Erythroblast (primary cell): Measurements from ENCODE around the gene MICAL3.

Experiments used
- DNase-seq, 2 experiments: peaks; one replicate each; lab custom pipeline; 2025; lab: John Stamatoyannopoulos, UW
- GATA1 ChIP-seq: IDR thresholded peaks from 2 replicates; pipeline ENCODE4 v1.6.1; 2011; ENCODE audit warnings: low read depth, mild to moderate bottlenecking, control low read depth, low read length, moderate library complexity
- POLR2A ChIP-seq: IDR thresholded peaks from 2 replicates; pipeline ENCODE4 v1.6.1; 2011; ENCODE audit warnings: mild to moderate bottlenecking, low read length

Gene MICAL3

DNA sequence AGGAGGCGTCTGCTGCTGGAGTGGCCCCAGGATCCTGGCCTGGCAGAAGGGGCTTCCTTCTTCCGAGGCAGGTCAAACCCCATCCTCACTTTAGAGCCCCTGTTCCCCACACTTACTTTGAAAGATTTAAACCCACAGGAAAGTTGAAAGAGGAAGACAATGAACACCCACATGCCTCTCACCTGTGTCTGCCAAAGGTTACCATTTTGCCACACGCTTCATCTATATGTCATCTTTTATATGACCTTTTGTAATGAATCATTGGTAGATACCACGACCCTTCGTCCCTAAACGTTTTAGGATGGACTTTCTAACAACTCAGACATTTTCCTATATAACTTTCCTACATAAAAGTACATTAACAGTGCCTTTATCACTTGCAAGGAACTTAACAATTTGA, 210.3 kb downstream of the MICAL3 start:
- DNase-seq = no peak
- no peak for TF ChIP-seq GATA1
- TF ChIP-seq POLR2A = no peak

DNA sequence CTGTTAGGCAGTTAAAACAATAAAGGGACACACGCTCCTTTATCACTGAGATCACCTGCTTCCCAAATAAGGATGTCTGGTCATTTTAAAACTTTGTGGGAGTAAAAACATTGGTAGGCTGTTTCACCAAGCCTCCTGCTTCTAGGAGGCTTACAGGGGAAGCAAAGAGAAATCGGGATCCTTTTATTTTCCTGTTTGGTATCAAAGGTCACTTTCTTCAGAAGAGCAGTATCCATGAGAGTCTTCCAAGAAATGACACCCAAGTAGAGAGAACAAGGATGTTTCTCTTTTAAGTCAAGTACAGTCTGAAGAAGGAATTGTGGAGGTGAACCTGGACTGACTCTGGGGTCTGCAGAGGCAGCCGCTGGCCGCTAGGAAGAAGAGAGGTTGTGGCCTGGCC, 213.2 kb downstream of the MICAL3 start:
- no peak for DNase-seq
- TF ChIP-seq GATA1 (no peak), POLR2A (no peak)

DNA sequence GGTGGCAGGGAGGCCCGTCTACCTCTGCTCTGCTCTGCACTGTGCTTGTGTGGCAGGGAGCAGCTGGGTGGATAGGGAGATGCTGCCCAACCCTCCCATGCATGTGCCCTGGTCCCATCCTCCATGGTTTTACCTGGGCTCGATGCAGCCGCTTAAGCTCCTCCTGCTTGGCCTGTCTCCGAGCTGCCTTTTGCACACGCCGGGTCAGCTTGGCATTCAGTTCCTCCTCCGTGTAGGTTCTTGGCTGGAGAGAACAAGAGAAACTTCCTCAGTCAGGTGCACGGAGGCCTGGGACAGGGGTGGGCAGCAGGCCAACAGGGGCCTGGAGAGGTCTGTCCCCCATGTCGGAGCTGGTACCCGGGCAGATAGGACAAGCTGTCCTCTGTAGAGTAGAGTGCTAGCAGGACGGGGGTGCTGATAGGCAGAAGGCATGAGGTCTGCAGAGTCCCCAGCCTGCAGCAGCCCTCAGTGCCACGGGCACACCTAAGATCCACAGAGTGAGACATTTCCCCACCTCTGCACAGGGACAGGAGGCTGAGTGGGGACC, 213.7 kb downstream of the MICAL3 start:
- TF ChIP-seq GATA1 = no peak
- DNase-seq = no peak

DNA sequence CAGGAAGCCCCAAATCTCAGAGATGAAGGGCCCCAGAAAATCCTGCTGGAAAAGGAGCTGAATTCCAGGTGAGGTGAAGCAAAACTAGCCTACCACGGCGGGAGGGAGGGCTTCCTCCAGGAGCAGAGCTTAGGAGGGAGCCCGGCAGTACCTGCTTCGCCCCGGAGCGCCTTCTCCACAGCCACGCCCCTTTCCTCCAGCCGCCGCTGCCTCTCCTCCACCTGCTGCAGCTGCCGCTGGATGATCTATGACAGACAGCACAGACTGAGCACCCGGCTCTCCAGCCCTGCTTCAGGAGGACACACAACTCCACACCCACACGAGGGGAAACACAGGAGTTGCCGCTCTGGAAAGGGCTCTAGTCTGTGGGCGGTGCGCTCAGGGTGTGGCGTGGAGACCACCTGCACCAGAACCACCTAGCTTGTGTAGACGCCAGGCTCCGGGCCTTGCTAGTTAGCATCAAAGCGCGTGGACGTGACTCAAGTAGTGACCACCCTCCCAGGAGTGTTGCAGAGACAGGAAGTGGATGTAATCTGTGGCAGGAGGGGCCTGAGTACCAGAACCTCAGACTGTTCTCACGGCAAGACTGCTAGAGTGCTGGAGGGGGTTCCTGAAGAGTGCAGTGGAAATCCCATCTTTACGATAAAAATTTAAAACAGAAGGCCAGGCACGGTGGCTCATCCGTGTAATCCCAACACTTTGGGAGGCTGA, 215.5 kb downstream of the MICAL3 start:
- DNase-seq = no peak
- TF ChIP-seq POLR2A (no peak), GATA1 (no peak)

DNA sequence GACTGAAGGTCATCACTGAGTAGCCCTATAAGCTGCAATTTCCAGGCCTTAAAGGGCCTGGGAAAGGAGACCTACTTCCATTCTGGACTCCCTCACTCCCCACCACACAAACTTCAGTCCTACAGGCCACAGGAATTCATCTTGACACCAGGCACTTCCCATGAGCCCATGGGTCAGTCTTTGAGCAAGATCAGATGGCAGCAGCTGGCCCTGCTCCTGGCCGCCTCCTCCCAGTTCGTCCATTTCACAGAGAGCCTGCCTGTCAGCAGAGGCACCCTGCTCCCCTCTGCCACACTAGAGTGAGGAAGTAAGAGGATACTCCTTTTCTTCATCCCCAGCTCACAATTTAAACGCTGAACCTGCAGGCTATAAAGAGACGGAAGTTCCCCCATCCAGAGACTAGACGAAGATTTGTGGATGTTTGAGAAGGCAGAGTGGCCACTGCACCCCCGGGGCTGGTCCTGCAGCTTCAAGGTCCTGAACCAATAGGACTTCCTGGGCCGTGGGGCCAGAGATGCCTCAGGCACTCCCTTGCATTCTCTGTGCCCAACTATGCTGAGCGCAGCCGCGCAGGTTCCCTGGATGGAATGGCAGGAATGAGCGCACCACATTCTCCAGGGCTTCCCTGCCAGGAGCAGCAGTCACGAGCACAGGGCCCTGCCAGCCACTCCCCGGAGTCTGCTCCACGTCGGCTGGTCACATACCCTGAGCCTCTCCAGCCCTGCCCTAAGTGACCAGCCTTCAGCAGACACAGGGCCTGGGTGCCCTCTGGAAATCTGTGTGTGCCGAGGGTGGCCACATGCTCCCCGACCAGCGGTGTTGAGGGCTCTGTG, 216.6 kb downstream of the MICAL3 start:
- no peak for TF ChIP-seq POLR2A
- no peak for TF ChIP-seq GATA1
- DNase-seq = no peak

DNA sequence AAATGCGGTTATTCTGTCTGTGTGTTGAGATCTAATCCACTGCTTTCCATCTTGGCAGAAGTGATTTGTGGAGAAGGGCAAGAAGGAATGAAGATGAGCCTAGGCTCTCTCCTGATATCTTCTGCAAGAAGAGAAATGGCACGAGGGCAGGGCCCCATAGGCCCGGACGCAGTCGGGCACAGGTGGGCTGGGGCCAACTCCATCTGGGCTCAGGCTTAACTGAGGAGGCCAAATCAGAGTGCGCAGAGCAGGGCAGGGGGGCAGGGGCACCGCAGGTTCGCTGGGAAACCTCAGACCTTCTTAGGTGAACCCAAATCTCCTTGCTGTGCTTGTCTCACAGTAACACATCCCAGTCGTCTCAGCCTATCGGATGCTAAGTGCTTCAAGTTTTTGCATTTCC, 217.3 kb downstream of the MICAL3 start:
- no peak for DNase-seq
- TF ChIP-seq GATA1 (no peak), POLR2A (no peak)

DNA sequence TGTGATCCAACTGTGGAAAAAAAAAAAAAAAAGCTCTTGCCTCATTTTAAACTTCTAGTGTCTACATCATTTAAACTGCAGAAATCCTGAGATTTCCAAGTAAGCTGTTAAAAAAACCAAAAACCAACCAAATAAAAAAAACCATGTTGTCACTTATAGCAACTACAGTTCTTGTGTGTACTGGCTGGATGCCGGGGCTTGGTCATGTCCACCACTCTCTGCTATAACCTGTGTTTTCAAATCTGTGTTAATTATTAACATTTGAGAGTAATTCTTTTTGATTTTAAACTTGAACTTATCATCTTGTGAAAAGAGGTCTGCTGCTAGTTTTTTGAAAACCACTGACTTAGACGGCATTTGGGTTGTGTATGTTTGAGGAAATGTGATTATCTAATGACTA, 217.9 kb downstream of the MICAL3 start:
- no peak for TF ChIP-seq POLR2A
- no peak for TF ChIP-seq GATA1
- DNase-seq = no peak

DNA sequence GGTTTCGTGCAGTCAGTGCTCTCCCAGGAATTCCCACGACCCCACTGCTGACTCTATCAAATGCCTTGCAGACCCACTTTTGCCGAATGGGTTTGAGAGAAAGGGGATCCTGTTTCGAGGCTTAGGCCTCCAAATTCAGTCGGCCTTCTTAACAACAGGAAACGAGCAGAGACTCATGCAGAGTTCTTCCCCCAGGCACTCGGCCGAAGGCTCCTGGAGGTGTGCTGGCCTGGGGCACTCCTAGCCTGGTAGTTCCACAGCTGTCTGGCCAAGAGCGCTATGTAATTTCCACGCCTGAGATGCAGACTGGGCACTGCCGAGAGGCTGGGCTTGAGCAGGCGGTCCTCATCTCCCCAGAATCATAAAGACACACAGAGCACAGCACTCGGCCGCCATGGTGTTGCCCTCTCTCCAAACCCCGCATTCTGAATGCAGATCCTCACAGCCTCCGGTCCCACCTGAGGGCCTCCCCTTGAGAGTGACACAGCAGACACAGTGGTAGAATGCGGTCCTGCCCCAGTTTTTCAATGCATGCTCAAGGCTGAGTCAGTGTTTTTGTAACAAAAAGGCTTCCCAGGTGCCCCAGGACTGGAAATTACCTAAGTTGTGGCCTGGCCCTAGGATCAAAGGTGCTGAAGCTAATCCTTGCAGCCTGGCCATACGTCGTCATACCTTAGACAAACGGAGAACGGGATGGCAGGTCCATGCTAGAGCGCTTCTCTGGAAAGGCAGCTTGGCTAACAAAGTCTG, 219.9 kb downstream of the MICAL3 start:
- TF ChIP-seq GATA1 = no peak
- TF ChIP-seq POLR2A = no peak
- no peak for DNase-seq

DNA sequence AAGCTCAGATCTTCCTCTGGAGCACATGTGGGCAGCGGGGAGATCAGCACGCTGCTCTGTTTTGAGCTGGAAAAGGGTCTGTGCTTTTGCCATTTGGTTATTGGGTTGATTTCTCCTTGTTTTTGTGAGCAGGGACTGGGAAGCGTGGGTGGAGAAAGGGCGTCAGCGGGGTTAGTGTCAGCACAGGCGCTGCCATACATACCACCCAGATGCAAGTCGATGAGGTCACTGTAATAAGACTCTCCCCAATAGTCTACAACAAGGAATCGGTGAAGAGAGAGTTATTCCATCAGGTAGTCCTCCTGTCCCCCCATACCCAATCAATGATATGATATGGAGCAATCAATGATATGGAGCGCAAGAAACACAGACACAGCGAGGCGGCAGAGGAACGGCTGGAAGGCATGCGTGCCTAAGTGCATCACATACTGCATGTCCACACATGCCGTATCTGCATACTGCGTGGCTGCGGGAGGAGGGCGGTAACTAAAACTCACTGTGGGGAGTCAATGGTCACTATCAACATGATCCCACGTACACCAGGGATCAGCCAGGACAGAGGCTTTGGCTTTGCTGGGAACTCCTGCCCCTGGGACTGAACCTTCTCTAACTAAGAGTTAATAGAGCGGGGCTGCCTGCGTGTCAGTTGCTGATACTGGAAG, 220.6 kb downstream of the MICAL3 start:
- no peak for DNase-seq
- TF ChIP-seq POLR2A = no peak
- TF ChIP-seq GATA1 = no peak

DNA sequence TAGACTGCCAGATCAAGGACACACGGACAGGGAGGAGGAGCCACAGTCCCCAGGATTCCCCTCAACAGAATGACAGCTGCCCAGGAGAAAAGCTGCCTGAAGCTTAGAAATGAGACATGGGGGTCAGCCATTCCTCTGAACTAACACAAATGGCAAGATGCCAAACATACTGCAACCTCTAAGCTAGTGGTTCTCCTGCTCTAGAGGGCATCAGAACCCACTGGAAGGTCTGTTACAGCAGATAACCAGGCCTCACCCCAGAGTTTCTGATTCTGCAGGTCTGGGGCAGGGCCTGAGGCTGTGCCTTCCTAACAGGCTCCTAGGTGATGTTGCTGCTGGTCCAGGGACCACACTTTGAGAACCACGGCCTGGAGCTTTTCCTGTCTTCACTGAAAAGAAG, 221.5 kb downstream of the MICAL3 start:
- DNase-seq = peak; percentile 90 to 95
- TF ChIP-seq GATA1 (no peak), POLR2A (no peak)

DNA sequence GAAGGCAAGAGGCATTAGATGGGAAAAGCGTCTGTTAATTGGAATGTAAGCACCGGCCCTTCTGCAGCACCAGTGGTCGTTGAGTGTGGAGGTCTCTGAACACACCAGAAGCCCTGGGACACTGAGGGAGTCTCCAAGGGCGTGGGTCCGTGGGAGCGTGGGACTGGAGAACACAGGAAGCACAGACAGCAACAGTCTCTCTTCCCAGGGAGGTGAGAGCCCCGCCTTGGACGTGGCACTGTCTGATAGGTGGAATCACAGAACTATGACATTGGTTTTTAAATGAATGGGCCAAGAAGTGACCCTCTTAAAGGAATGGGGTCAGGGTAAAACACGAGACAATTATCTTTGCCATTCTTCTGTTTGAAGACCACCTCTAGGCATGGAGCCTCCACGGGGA, 221.9 kb downstream of the MICAL3 start:
- TF ChIP-seq POLR2A (no peak), GATA1 (no peak)
- no peak for DNase-seq

DNA sequence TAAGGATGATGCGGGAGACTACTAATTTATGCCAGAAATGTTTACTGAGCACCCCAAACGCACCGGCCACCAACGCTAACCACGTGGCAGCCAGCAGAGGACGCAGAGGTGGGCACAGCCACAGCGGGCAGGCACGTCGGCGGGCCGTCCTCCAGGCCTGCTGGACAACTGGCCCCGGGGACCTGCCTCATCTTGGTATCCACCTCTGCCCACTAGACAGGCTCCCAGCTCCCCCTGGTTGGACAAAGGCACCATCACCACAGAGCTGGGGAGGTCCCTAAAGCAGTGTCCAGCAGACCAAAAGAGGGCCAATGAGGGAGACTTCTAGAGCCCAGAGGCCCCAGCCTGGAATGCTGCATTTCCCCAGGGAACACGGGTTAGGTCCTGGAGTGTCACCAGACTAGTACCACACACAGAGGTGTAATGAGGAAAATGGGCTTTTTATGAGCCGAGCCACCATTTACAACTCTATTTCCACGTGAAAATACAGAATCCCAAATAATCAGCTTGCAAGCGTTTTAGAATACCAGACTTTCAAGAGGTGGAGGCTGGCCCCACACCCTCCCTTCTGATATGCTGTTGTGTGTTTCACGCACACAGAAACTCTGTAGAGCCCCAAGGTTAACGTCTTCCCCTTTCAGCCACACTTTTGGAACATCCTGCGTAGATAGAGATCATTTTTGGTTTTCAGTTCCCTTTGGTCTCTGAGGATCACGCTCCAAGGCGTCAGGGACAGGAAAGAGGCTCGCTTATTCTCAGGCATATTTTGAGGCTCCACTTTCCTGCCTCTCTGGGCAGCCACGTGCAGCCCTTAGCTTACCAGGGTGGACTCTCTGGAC, 226.4 kb downstream of the MICAL3 start:
- no peak for DNase-seq
- no peak for TF ChIP-seq POLR2A
- TF ChIP-seq GATA1 = no peak
